ENCODE data around the gene ZNF775.

Gene ZNF775

GRCh38 chr7:150441524-150441923, 62.4 kb downstream of the ZNF775 start:
- DNase-seq (ENCODE audit: low read depth): no peak

DNA sequence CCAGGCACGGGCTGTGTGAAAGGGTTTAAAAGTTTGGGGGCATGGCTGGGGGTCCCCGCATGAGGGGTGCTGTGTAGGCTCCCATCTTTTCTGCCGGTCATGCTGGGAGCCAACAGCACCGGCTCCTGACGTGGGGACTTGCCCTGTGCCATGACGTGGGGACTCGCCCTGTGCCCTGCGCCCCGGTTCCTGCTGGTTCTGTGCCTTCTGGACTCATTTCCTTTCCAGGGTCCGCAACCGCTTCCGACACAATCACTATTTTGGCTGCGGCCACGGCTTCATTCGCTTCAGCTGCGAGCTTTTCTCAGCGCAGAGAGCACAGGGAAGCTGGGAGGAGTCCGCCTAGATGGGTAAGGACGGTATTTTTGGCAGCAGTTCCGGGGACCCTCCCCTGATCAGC, 63.7 kb downstream of the ZNF775 start:
- no peak for DNase-seq (ENCODE audit: low read depth)

GRCh38 chr7:150443793-150444540, 64.8 kb downstream of the ZNF775 start:
- no peak for DNase-seq (ENCODE audit: low read depth)

DNA sequence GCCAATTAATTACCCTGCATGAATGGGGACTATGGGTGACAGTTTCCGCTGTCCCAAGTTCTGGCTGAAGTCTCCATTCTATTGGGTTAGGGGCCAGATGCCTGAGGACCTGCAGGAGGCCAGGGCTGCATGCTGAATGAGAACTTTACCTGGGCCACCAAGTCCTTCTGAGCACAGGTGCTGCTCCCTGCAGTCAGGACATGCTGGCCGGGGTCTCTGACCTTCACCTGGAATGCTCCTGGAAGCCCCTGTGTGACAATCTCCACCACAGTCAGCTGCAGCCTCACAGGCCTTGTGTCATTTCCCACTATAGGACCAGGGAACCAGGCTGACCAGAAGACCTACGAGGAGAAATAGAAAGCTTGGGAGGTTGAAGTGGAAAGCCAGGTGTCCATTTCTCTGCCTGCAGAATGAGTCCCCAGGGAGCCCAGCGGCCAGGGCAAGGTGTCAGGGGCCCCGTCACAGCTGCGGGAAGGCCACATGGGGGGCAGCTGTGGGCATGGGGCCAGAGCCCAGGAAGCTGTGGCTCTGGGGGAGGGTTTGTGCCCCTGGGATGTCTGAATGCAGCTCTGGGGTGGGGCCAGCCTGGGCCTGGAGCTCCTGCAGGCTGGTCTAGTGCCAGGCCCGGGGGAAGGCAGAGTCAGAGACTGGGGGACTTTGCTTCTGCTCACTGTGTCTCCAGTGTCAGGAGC, 65.7 kb downstream of the ZNF775 start:
- DNase-seq (ENCODE audit: low read depth): no peak

GRCh38 chr7:150446288-150446938, 67.3 kb downstream of the ZNF775 start:
- DNase-seq (ENCODE audit: low read depth): no peak
